ENCODE measurements around the gene TNKS2.

- no peak for TF ChIP-seq CTCF (IDR thresholded peaks at IDR 0.05; ENCODE audit: insufficient read depth, low read length, poor library complexity, severe bottlenecking)
- no peak for TF ChIP-seq EZH2phosphoT487 (conservative IDR thresholded peaks at IDR 0.05; ENCODE audit: low read length)
Observed at GRCh38 chr10:91762878-91763277, 35.3 kb upstream of the TNKS2 start.

Data from SU-DHL-6 (cell line).